Activated CD4-positive, alpha-beta T cell treated with anti-CD3 and anti-CD28 coated beads, Interleukin-2, amount 50 U/mL, for 4 hours (primary cell): ENCODE results near the gene DPH7.
A peak's percentile ranks its signal among the peaks of the same experiment; 100 is the strongest.
"Not testable (repeated sequence)": the region's sequence is repeated elsewhere in the genome, so short reads cannot be mapped to it uniquely, and the experiment has no call there.

ENCODE experiments used
- DNase-seq, 2 experiments: peaks; one replicate each; pipeline ENCODE4 v3.0.0-alpha.2; 2020

The DPH7 gene

GRCh38 chr9:137580209-137580953, 1.7 kb upstream of the DPH7 start:
- no peak for DNase-seq

GRCh38 chr9:137579259-137579604, 507 bp upstream of the DPH7 start:
- DNase-seq: no peak

DNA sequence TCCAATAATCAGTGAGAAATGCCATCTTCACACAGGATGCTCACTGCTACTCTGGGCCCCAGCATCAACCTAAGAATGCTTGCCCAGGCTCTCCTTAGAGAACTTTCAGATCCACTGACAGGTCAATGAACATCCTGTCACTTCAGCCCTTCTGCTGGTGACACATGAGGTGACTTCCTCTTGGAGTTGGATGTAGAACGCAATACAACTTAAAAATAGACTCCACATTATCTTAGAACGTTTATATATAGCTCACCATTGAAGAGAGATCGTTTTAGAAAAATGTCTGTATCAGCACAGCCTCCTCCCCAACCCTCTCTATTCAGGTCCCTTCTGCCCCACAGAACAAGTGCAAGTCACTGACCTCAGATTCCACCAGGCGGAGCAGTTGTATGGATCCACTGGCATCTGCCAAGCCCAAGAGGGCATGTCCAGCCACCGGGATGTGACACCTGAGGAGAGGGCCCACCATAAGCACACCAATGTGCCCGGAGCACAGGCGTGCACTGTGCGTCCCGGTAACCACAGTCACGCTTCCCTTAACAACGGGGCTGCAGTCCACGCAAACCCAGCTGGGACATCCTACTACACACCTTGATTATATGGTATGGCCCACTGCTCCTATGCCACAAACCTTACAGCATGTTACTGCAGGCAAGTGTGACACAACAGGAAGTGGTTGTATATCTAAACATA, 2.9 kb downstream of the DPH7 start:
- no peak for DNase-seq

DNA sequence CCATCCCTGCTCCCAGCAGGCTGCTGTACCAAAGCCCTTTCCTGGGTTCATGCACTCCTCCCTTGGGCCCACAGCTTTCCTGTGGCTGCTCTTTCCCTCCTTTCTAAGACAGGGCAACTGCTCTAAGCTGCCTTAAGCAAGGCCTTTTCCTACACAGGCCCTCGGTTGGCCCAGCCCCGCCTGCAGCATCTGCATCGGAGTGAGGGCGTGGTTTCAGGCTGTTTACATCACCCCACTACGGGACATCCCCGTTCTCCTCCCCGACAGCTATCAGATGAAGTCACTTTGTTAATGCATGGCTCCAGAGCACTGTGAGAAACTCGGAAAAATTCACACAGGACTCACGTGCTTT, 3.4 kb downstream of the DPH7 start:
- DNase-seq: no peak

GRCh38 chr9:137574192-137574591, 4.5 kb downstream of the DPH7 start:
- DNase-seq: no peak

- no peak for DNase-seq
These were observed 8.2 kb downstream of the DPH7 start for GRCh38 chr9:137570566-137570965.

DNA sequence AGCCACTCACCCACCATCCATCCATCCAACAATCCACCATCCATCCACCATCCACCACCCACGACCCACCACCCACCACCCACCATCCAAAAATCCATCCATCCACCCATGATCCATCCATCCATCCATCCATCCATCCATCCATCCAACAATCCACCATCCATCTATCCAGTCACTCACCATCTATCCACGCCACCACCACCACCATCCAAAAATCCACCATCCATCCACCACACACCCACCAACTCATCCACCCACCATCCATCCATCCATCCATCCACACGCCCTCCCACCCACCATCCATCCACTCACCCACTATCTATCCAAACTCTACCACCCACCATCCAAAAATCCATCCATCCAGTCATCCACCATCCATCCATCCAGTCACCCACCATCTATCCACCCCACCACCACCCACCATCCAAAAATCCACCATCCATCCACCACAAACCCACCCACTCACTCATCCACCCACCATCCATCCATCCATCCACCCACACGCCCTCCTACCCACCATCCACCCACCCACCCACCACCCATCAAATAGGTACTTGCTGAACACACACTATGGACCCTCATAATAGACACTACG, 9.0 kb downstream of the DPH7 start:
- DNase-seq: no peak

- DNase-seq: not testable (repeated sequence)
These were observed 10.3 kb downstream of the DPH7 start for GRCh38 chr9:137568445-137568844.

GRCh38 chr9:137564817-137565411, 13.8 kb downstream of the DPH7 start:
- DNase-seq: no peak

DNA sequence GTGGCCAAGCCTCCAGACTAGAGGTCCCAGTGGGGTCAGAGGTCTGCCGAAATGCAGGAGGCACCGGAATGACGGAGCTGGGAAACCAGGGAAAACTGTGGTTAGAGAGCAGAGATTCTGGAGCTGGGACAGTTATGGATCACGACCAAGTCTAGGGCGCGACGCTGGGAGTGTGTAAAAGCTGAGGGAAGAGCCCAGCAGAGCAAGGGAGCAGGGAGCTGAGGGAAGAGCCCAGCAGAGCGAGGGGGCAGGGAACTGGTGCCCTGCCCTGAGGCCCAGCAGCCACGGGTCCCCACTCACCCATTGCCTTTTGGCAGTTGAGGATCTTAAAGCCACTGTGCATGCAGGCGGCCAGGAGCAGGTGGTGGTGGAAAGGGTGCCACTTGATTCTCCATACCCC, 14.6 kb downstream of the DPH7 start:
- no peak for DNase-seq

DNA sequence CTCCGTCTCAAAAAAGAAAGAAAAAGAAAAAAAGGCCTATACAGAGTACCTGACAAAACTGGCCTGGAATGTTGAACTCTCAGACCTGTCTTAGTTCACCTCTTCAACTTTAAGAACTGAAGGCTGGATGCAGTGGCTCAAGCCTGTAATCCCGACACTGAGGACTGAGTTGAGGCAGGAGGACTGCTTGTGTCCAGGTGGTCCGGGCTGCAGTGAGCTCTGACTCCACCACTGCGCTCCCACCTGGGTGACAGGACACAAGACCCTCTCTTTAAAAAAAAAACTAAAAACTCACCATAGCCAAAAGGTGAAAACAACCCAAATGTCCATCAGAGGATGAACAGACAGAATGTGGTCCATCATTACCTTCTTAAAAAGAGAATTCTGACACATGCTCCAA, 20.6 kb downstream of the DPH7 start:
- no peak for DNase-seq

DNA sequence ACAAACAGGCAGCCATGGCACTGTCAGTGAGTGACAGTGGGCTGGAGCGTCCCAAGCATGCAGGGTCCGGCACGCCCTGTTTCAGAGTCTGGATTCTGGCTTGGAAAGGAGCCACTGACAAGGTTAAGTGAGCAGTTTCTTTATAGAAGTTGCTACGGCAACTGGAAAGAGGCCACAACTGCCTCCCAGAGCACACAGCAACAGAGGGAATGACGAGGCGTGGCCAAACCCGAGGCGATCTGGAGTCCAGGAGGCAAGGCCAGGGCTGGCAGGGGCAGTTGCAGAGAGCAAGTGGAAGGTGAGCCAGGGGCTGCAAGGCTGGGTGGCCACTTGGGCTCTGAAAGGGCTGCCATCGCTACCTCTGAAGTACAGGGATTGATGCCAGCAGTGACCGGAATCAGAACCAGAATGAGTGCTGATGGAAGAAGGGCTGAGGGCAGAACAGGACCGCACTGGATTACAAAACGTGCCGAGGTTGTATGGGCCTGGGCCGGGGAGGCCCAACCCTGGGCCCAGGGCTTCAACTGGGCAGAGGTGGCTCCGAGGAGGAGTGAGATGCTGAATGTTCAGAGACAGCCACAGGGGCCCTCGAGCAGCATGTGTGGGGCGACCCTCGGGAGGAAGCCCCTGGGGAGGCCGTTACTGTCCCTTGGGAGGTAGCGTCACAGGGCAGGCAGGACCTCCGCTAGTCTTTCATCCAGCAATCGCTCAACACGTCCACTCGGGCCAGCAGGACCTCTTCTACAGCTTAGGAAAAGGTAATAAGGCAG, 22.5 kb downstream of the DPH7 start:
- DNase-seq: no peak

DNA sequence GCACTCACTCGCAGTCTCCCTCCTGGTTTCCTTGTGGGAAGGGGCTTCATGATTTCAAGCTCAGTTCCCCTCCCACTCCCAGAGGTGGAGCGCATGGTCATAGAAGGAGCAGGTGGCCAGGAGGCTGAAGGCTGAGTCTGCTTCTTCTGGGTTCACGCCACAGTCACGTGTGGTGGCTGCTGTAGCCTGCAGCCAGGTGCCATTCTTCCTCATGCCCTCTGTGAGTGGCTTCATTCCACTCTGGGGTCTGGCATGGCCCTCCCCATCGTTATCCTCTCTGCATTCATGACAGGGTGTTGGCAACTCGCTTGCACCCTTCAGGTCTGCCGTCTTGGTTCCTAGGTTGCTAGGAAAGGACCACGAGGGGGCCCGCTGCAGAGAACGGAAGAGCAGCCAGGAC, 23.5 kb downstream of the DPH7 start:
- no peak for DNase-seq

DNA sequence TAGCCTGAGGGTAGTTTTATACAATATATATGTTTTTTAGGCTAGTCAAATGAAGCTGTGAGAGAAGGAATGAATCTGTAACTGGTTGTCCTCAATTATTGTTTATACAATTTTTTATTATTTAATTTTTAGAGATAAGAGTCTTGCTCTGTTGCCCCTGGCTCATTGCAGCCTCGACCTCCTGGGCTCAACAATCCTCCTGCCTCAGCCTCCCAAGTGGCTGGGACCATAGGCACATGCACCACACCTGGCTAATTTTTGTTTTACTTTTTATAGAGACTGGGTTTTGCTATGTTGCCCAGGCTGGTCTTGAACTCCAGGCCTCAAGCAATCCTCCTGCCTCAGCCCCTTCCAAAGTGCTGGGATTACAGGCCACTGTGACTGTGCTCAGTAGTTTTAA, 24.4 kb downstream of the DPH7 start:
- DNase-seq: no peak

- DNase-seq: not testable (repeated sequence)
These were observed 25.1 kb downstream of the DPH7 start for GRCh38 chr9:137553654-137554053.

GRCh38 chr9:137552022-137552768, 26.5 kb downstream of the DPH7 start:
- DNase-seq: no peak

- peak; percentile 80 to 84 for DNase-seq
These were observed 27.3 kb downstream of the DPH7 start, which contains the start of gene MRPL41 for GRCh38 chr9:137551264-137552021. TSS of gene MRPL41 (plus strand) at chr9:137551879. CDS start at chr9:137552082, 203 bp downstream.

DNA sequence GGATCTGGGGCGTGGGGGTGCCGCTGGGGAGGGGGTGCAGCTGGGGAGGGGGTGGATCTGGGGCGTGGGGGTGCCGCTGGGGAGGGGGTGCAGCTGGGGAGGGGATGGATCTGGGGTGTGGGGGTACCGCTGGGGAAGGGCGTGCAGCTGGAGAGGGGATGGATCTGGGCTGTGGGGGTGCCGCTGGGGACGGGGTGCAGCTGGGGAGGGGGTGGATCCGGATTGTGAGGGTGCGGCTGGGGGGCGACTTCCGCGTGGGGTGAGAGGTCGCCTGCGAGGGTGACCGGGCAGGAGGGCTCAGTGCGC, 27.8 kb downstream of the DPH7 start:
- DNase-seq: not testable (repeated sequence)

GRCh38 chr9:137550231-137550621, 28.5 kb downstream of the DPH7 start, which contains the start of gene PNPLA7:
TSS of gene PNPLA7 (minus strand) at chr9:137550402. CDS start at chr9:137550197, 205 bp downstream.
- DNase-seq: peak; percentile 30 to 42

DNA sequence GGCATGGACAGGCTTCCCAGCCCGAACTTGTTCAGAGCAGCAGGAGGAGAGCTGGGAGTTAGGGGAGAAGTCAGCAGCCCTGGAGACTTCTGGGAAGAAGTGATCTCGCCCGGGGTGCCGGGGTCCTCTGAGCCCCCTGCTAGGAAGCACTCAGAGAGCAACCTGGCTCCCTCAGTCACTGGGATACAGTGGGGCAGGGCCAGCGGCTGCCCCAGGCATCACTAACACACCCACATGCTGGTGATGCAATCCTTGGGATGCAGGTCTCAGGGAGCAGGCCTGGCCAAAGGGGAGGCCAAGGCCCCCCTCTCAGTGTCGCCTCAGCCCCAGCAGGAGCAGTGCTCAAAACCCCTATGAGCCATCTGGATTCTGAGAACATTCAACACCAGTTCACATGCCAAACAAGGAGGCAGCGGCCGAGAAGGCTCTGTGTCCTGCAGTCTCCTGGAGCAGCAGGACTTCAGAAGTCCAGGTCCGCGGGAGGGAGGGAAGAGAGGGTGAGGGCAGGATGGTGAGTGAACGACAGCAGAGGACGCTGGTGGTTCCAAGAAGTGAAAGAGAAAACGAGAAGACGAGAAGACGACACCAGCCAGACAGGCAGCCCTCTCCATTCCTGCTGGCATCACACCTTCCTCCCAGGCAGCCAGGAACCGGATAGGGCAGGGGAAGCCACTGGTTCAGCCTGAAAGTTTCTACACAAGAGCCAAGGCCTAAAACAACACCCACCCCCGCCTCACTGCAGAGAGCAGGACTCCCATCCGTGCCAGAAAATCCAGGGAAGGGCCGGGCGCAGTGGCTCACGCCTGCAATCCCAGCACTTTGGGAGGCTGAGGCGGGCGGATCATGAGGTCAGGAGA, 30.8 kb downstream of the DPH7 start:
- no peak for DNase-seq

DNA sequence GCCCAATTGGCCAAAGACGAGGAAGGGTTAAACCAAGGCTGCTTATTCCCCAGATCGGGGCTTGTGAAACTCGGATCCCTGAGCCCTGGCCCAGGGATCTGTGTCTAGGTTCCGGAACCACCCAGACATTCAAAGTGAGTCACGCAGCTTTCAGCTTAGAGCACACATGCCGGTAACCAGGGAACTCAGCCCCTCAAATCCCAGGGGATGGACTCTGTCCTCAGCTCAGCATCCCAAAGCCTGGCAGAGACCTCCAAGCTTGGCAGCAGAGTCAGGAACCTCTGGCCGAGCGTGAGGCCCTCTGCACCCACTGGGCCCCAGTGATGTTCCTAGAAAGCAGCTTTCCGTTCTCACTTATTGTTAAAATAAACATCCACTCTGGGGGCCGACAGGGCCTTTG, 33.6 kb downstream of the DPH7 start:
- no peak for DNase-seq
